Prostate gland (tissue), 2 donors: ENCODE results near the gene NR5A1. TPM values are rescaled to one million over a fixed set of nuclear protein-coding genes. Genes with fewer than 3 reads are reported as not detected.

Experiments
- DNase-seq: peaks from one replicate; pipeline ENCODE4 v3.0.0-alpha.2; 2019; ENCODE audit warnings: low spot score
- H3K27ac ChIP-seq, 2 donors: fragments of 200-600 bp; sonication (generic); 2 replicates each; pipeline ENCODE4 v1.5.1; 2017 to 2019
- H3K27me3 ChIP-seq: fragments of 200-600 bp; sonication (generic); replicated peaks from 2 replicates; pipeline ENCODE4 v1.5.1; 2019; ENCODE audit not compliant: insufficient read depth
- H3K36me3 ChIP-seq, 2 donors: fragments of 200-600 bp; sonication (generic); 1 replicate in 1 of 2; 2 replicates in 1 of 2; pipeline versions ENCODE4 v1.5.1 to v1.8.1; 2017 to 2019
- H3K4me1 ChIP-seq: fragments of 200-600 bp; sonication (generic); replicated peaks from 2 replicates; pipeline ENCODE4 v1.5.1; 2019
- H3K4me3 ChIP-seq, 2 donors: fragments of 200-600 bp; sonication (generic); 2 replicates each; pipeline ENCODE4 v1.5.1; 2017 to 2019
- H3K9me3 ChIP-seq: fragments of 200-600 bp; sonication (generic); 2 replicates; pipeline ENCODE4 v1.5.1; 2017
- CTCF ChIP-seq, 4 experiments: fragments of 200-600 bp in 2 of 4; fragments of 450-650 bp in 2 of 4; sonication (generic) in 2 of 4; IDR thresholded peaks; 1 replicate in 3 of 4; 2 replicates in 1 of 4; pipeline ENCODE4 v1.5.1; 2016 to 2019; ENCODE audit warnings: antibody characterized with exemption in 4 of 4, mild to moderate bottlenecking in 2 of 4, moderate library complexity in 2 of 4
- POLR2A ChIP-seq: fragments of 450-650 bp; IDR thresholded peaks from one replicate; pipeline ENCODE4 v1.6.1; 2016; ENCODE audit warnings: antibody characterized with exemption, mild to moderate bottlenecking
- POLR2AphosphoS5 ChIP-seq: sonication (generic); formaldehyde crosslinking; IDR thresholded peaks from one replicate; pipeline ENCODE4 v1.6.1; 2017; ENCODE audit warnings: antibody characterized with exemption
- WGBS: methylation state at CpG from one replicate; pipeline ENCODE4 v1.1.5; 2018; 5-methylcytosine and 5-hydroxymethylcytosine counted together
- intact Hi-C: fragments of 100-400 bp; cut with DNase I; formaldehyde crosslinking; loops from one replicate; pipeline ENCODE4 v1.14.2; 2022
- total RNA-seq, 2 donors: library from RNA; depleted of rRNA; stranded (reverse); fragments of >200 nt; gene quantifications; one replicate each; pipeline ENCODE4 v1.1.0, GENCODE V29; 2016

The NR5A1 gene
- total RNA-seq, 2 donors from 2014 or later, result 88.4 TPM; not detected in 1

- no peak for DNase-seq
- no peak for TF ChIP-seq POLR2AphosphoS5
- intact Hi-C loops, result no loop called here
- Histone ChIP-seq H3K4me3 (no peak overlapping the region), H3K27me3 (peaks cover 20% of the 10 kb centered on the region), H3K9me3 (no peaks in the 10 kb centered on the region), H3K36me3 (no peaks in the 10 kb centered on the region), H3K27ac (no peak overlapping the region), H3K4me1 (no peaks in the 10 kb centered on the region)
- 40% methylated on average over 7 of the region's 7 CpGs for WGBS
These were observed 26.6 kb downstream of the NR5A1 start for GRCh38 chr9:124480621-124480981.

GRCh38 chr9:124479947-124480620, 27.1 kb downstream of the NR5A1 start:
- H3K27me3 ChIP-seq, result peaks cover 20% of the 10 kb centered on the region
- WGBS, result 86% methylated on average over 6 of the region's 6 CpGs

GRCh38 chr9:124479371-124479770, 27.8 kb downstream of the NR5A1 start:
- Histone ChIP-seq H3K4me3 (no peak overlapping the region), H3K9me3 (no peaks in the 10 kb centered on the region), H3K36me3 (no peaks in the 10 kb centered on the region), H3K4me1 (no peaks in the 10 kb centered on the region), H3K27me3 (peaks cover 20% of the 10 kb centered on the region), H3K27ac (no peak overlapping the region)
- intact Hi-C loops, result no loop called here
- WGBS, result 92% methylated on average over 15 of the region's 16 CpGs
- DNase-seq, result no peak
- TF ChIP-seq POLR2A (no peak), POLR2AphosphoS5 (no peak), CTCF (IDR thresholded peaks at IDR 0.05) (no peak)

More at GRCh38 chr9:124479947-124480620, 27.1 kb downstream of the NR5A1 start:
- Histone ChIP-seq H3K4me3 (no peak overlapping the region), H3K9me3 (no peaks in the 10 kb centered on the region), H3K4me1 (no peaks in the 10 kb centered on the region), H3K36me3 (no peaks in the 10 kb centered on the region), H3K27ac (no peak overlapping the region)
- intact Hi-C loops, result no loop called here
- no peak for DNase-seq
- TF ChIP-seq POLR2AphosphoS5 (no peak), CTCF (IDR thresholded peaks at IDR 0.05) (no peak), POLR2A (no peak)

- DNase-seq, result no peak
- H3K36me3 ChIP-seq, result no peaks in the 10 kb centered on the region
- 50% methylated on average over 12 of the region's 12 CpGs for WGBS
- TF ChIP-seq CTCF (IDR thresholded peaks at IDR 0.05), result no peak
- TF ChIP-seq POLR2A, result no peak
- TF ChIP-seq POLR2AphosphoS5, result no peak
- no peaks in the 10 kb centered on the region for H3K9me3 ChIP-seq
- no peak overlapping the region for H3K27ac ChIP-seq
- peaks cover 20% of the 10 kb centered on the region for H3K27me3 ChIP-seq
- intact Hi-C loops, result no loop called here
- H3K4me1 ChIP-seq, result no peaks in the 10 kb centered on the region
- H3K4me3 ChIP-seq, result no peak overlapping the region
These were observed 28.8 kb downstream of the NR5A1 start for GRCh38 chr9:124478354-124478753.

- H3K27me3 ChIP-seq, result peaks cover 20% of the 10 kb centered on the region
- H3K27ac ChIP-seq, result no peak overlapping the region
- no peak for DNase-seq
- intact Hi-C loops, result no loop called here
- H3K4me1 ChIP-seq, result no peaks in the 10 kb centered on the region
- H3K9me3 ChIP-seq, result no peaks in the 10 kb centered on the region
- H3K36me3 ChIP-seq, result no peaks in the 10 kb centered on the region
- 9% methylated on average over 17 of the region's 53 CpGs for WGBS
- H3K4me3 ChIP-seq, result no peak overlapping the region
- TF ChIP-seq POLR2AphosphoS5, result no peak
- no peak for TF ChIP-seq POLR2A
- TF ChIP-seq CTCF (IDR thresholded peaks at IDR 0.05), result no peak
These were observed 29.4 kb downstream of the NR5A1 start for GRCh38 chr9:124477648-124478285.
